HK-2 (cell line): ENCODE results near the gene ART1.

Experiments
- DNase-seq: peaks from one replicate; pipeline ENCODE4 v3.0.0-alpha.2; 2018; ENCODE audit not compliant: unreplicated experiment

ART1 gene

DNA sequence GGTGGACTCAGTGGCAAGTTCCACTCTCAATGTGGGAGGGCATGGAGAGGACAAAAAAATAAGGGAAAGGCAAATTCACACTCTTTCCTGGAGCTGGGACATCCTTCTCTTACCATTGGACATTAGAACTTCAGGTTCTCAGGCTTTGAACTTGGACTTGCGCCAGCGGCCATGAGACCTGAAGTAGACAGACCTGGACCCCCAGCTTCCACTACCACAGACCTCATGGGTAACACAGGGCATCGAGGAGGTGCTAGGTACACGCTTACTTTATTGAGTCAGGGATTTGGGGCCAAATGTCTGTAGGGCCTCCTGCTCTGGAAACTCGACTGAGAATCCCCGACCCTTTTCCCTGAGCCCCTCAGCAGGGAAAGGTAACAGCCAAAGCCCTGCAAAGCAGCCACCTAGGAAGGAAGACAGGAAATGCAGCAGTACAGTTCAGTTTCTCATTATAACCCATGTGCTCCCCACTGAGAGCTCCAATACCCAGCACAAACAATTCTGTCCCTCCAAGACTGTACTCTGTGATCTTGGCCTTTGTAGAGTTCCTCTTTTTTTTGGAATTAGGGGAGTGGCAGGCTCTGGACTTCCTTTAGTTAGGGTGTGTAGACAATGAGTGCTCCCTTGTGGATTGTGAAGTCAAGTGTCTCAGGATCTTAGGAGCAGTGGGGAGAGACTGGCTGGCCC lies 20.6 kb downstream of the ART1 start:
- DNase-seq = no peak

DNA sequence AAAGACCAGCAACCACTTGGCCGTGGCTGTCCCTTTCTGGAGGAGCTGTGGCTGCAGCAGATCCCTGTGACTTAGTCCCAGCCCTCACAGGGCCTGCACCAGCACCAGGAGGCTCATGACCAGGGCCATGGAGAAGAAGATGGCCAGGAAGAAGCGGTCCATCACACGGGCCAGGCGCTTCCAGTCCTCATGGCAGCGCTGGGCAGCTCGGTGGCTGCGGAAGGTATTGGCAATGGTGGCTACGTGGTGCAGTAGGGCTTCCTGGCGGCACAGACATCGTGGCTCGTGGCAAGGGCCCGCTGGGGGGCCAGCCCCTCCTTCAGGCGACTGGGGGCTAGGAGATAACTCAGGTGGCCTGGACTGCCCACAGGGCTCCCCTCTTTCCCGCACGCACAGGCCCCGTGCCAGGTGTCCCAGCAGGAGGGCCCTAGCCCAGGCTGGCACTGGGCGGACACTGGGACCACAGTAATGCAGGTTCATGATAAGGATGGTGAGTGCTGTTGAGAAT lies 21.1 kb downstream of the ART1 start:
- no peak for DNase-seq

DNA sequence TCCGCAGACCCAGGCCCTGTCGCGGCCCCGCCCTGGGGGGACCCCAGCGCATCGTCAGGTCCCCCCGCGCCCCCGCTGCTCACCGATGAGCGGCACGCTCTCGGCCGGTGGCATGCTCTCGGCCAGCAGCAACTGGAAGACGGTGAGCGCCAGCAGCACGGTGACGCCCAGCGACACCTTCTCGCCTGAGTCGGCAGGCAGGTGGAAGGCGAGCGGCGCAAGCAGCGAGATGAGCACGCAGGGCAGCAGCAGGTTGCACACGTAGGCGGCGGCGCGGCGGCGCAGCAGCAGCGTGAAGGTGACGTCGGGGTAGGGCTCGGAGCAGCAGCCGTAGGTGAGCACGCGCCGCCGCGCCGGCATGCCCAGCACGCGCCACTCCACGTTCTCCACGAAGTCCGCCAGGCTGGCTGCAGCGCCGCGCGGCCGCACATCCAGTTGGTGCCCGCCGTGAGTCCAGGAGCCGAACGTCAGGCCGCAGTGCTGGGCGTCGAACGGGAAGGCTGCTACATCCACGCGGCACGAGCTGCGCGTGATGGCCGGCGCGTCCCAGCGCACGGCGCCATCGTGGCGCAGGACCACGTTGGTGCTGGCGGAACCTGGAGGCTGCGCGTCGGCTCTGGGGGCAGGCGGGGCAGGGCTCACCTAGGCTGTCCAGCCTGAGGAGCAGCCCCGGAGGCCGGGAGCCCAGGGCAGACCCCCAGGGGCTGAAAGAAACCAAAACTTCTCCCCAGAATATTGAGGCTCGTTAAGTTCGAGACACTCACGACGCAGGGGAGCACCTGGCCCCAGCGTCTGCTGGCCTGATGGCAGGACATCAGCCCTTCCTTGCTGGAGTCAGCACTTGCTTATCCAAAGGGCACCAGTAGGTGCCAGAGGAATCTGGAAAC lies 22.5 kb downstream of the ART1 start:
- no peak for DNase-seq

DNA sequence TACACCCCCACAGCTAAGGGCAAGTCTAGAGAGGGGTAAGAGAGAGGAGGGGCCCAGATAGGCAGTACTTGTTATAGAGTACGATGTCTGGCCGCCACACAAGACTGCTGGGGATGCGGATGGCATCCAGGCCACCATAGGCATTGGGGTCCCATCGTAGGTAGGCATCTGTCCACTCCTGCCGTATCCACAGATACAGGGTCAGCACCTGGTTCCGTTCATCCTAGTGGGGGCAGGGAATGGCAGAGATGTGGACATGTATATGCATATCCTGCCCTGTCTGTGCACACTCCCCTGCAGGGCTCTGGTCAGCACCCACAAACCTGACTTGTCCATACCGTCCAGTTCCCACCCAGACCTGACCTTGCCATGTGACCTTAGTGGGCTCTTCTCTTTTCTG lies 24.2 kb downstream of the ART1 start:
- no peak for DNase-seq

DNA sequence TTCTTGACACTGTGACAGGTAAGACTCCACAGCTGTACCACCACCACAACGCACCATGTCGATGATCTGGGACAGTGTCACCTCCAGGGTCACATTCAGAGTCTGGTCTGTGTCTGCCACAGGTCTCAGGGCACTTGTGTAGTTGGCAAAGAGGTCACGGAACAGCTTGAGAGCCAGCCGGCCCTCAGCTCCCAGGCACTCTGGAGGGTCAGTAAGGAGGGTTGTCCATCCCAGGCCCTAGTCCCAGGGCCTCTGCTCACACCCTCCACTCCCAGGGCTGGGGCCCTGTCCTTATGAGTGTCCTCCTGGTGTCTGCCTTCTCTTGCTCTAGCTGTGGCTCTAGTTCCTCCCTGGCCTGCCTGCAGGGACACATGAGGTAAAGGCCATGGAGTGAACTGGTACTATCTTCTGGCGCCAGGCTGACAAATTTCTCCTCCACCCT lies 24.8 kb downstream of the ART1 start:
- no peak for DNase-seq

DNA sequence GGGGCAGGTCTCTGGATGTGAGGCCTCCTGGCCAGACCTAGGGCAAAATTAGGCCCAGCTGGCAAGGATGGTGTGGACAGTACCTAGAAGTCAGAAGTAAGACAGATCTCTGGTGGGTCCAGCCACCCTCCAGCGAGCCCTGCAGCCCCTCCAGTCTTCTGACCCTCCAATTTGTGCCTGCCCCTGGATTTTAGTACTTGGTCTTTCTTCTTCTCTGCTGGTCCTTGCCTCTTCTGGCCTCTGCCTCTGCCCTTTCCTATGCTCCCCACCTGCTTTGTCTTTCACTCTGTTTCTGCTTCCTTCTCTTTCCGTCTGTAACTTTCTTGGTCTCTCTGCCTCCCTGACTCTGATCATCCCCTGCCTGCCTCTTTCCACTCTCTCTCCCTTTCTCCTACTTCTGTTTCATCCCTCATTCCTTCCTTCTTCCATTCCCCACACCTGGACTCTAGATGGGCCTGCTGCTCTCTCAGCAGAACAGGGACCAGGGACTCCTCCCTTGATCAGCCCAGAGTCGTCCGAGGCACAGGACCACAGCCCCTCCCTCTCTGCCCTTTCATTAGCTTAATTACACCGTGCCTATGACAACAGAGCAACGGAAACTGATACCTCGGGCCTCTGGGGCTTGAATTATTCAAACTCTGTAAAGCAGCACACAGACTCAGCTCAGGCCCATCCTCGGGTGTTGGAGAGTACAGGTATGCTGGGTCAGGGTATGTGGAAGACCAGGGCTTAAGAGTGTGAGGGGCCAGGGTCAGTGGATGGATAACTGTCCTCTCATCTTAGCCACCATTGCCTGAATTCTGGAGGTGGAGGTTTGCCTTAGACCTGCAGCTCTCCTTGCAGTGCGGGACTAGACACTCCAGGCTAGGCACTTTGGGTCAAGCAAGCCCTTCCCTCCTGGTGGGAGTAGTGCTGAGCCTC lies 26.7 kb downstream of the ART1 start, which contains the start of gene CHRNA10:
Gene CHRNA10, minus strand, starts transcription at position 51 of the 921 bp plus-strand sequence. CDS start 72 bp downstream, outside the sequence.
- no peak for DNase-seq

DNA sequence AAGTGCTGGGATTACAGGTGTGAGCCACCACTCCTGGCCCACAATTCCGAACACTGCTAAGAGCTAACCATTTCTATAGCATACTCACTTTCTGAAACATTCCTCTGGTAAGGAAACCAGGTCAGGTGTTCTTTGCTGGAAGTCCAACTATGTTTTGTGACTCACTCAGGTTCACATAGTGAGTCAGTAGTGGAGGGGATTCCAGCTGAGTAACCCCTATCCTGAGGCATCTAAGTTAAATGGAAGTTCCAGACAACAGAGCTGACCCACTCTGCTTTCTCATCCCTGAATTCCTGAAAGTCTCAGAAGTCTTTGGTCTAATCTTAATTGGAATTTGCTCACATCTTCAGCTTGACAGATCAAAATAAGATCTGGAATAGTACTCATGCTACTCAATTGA lies 29.3 kb downstream of the ART1 start:
- DNase-seq = peak; percentile 21

DNA sequence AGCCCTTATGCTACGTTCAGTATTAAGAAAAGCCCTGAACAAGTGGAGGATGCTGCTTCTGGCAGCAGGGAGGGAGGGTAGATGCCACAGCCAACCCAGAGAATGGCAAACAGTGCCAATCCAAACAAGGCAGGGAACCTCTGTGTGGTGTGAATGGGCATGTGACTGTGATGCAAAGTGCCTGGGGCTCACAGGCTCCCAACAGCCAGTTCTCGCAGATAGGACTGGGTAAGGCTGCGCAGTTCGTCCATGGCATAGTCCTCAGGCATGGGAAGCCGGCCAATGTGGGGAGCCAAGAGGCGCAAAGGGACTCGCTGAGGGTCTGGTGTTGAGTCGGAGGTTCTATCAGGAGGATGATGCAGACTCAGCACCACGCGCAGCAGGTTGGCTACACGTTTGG lies 31.0 kb downstream of the ART1 start:
- DNase-seq = no peak

DNA sequence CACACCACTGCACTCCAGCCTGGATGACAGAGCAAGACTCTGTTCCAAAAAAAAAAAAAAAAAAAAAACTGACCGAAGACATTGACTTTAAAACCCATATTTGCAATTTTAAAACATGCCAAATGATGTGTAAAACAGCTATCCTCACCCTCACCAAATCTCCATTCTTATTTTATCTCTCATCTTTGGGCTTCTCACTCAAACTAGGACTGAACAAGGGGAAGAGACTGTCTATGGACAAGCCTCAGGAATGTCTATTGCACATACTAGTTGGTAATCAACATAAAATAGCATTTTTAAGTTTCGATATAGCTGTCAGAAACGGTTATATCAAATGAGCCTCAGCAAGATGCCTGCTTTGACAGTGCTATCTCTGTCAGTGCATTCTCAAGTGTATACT lies 34.1 kb downstream of the ART1 start:
- DNase-seq = no peak

DNA sequence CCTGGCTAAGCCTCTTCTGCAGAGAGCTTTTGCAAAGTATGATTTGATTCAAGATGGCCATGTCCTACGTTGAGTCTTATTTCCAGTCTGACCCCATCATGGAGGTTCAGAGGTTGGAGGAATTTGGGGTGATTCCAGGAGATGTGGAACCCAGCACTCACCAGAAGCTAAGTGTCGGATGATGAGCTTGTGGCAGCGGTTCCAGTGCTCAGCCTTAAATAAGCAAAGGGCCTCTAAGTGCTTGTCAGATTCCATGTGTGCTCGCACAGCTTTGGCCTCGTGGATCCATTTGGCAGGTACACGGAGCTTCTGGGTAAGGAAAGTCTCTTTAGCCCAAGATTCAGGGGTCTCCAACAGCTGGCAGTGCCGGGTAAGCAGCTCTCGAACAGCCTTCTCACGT lies 38.1 kb downstream of the ART1 start:
- no peak for DNase-seq

DNA sequence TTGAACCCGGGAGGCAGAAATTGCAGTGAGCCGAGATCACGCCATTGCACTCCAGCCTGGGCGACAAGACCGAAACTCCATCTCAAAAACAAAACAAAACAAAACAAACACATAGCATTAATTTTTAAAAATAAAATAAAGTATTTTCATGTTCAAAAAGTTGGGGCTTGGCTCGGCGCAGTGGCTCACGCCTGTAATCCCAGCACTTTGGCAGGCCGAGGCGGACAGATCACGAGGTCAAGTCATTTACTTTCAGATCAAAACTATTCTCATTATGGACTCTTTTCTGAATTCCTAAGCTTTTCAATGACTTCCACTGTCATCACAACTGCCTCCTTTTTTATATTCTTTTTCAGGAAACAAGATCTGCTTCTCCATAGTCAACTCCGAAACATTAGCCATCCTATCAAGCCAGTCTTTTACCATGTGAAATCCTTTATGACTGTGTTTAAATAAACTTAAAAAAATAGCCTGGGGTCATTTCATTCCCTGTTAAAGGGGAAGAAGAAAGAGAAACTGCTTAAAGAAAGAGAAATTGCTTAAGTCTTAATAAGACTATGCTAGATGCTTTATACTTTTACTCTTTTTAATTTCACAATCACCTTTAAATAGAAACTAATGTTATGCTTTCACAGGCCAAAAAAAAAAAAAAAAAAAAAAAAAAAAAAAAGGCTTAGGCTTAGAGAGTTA lies 39.3 kb downstream of the ART1 start:
- no peak for DNase-seq

DNA sequence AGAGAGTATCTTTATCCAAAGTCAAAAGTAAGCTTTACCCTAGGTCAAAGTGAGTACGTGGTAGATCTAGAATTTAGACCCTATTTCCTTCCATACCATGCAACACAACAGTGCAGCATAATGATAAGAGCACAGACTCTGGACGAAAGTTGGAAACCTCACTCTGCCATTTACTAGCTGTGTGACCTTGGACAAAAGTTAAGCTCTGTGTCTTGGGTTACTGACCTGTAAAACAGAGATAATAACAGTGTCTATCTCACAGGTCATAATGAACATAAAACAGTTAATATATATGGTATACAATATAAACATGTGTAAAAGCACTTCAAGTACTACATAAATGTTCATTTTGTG lies 39.9 kb downstream of the ART1 start:
- no peak for DNase-seq

DNA sequence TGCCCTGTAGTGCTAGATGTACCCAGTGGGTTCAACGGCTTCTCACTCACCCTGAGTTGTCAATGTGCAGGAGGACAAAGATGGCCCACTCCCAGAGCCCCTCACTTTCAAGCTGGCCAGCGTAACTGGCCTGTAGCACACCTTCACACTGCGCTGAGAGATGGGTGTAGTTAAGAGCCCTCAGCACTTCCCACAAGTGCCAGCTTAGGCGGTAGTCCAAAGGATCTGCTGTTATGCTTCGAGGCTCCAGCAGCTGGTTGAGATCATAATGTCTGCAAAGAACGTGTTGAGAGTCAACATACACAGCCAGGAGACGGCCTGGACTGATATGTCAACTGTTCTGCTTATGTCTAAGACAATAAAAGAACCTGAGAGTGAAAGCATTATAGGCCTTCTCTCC lies 41.0 kb downstream of the ART1 start:
- no peak for DNase-seq

DNA sequence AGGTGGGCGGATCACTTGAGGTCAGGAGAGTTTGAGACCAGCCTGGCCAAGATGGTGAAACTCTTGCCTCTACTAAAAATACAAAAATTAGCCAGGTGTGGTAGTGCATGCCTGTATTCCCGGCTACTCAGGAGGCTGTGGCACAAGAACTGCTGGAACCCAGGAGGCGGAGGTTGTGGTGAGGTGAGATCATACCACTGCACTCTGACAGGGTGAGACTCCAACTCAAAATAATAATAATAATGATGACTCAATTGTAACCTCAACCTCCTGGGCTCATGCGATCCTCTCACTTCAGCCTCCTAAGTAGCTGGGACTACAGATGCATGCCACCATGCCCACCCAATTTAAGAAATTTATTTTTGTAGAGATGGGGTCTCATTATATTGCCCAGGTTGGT lies 41.8 kb downstream of the ART1 start:
- no peak for DNase-seq

DNA sequence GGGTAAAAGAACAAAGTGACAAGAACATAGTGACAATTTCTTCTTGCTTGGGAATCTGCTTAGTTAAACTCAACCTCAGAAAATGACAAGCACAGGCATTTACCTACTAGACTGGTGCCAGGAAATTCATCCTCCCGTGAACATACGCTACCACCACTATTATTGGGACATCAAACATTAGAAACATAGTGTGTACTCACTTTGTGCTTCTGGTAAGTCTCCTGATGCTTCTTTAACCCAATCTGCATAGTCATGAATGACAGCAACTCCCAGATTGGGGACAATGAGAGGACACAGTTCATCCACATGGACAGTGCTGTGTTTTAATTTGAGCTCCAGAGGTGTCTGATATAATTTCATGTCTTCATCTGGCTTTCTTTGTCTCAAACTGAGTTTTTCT lies 55.5 kb downstream of the ART1 start:
- DNase-seq = no peak

DNA sequence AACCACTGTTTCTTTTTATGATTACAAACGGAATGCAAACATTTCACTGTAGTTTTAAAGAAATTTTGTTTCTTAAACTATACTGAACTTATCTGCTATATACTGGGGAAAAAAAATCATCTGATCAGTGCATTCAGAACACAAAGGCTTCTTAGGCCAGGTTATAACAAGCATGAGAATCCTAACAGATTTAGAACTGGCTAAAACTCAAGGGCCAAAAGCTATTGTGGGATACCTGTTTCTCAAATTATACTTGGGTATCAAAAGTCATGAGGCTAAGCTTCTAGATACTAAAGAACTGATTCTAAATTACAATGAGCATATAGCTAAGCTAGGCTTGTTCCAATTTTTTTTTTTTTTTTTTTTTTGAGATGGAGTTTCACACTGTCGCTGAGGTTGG lies 56.0 kb downstream of the ART1 start:
- DNase-seq = no peak

DNA sequence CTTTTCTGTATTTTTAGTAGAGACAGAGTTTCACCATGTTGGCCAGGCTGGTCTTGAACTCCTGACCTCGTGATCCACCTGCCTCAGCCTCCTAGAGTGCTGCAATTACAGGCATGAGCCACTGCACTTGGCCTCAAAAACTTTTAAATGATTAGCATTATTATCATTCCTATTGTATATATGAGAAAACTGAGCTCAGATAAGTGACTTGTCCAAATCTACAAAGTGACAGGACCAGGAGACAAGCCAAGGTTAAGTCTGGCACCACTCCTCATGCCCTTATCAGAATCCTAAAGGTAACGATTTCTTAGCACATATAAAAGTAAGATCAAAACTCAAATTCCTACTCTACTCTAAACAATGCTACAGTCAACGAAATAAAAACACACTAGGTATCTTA lies 58.5 kb downstream of the ART1 start:
- DNase-seq = no peak

DNA sequence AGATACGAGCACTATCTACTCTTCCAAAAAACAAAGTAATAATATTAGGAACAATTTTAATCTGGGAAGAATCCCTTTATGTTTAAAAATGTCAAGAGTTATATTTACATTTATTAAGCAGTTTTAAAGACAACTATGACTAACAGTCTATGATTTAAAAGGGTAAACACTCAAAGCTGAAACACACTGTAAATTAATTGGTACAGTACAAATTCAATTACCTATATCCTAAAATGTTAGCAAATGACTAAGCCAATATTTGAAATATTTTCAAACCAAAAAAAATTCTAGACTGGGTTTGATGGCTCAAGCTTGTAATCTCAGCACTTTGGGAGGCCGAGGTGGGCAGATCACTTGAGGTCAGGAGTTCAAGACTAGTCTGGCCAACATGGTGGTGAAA lies 62.2 kb downstream of the ART1 start:
- no peak for DNase-seq

DNA sequence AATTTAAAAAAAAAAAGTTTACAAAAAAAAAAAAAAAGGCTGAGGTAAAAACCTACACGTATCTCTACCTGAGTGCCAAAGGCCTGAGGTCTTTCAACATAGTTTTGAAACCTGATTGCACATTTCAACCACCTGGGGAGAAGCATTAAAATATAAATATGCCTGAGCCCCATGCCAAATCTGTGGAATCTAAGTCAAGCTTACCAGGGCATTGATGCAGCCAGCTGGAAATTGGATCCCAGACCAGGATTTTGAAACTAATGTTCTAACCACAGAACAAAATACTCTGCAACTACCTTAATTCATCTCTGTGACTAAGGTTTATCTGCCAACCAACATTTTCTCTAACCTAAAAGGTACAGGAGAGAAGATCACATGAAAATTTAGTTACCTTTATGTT lies 65.0 kb downstream of the ART1 start:
- DNase-seq = no peak

DNA sequence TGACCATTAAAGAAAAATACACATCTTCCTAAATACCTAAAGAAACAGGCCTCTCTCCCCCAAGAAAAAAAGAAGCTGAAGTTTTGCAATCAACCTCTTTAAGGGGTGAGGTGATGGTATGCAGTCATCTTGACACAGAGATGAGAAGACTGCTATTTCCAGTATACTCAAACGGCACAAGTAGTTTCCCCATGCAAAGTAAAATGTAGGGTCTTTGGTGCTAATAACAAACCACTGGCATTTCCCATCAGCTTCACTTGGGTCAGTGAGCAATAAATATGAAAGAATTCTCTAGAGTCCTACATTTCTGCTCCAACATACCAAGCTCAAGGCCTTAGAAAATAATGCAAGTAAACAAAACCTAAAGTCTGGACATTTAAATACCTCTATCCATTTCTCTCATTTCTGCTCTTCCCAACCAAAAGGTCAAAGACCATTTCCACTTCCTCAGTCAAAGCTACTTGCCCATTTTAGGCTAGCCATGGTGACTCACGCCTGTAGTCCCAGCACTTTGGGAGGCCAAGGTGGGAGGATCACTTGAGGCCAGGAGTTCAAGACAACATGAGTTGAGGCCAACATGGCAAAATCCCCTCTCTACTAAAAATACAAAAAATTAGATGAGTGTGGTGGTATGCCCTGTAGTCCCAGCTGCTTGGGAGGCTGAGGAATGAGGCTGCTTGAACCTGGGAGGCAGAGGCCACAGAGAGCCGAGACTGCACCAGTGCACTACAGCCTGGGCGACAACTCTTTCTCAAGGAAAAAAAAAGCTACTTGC lies 65.7 kb downstream of the ART1 start:
- DNase-seq = no peak

DNA sequence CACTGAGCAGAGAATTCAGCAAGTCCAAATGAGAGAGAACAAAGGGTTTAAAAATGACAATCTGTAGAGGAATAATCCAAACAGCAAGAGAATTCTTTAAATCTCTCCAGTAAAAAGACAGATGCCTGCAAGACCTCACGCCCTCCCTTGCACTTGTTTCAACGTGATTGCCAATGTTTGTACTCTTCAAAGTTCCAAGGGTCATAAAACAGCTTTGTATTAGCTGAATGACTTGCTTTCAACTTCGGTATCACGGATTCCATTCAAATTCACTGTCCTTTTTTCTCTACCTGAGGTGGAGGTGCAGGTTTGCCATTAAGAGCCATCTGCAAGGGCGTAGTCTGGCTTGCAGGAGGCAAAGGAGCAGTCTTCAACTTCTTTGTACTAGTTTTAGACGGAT lies 67.3 kb downstream of the ART1 start:
- no peak for DNase-seq
